ENCODE measurements around the gene ZNF74.
A peak's percentile ranks its signal among the peaks of the same experiment; 100 is the strongest.

Gene ZNF74

DNA sequence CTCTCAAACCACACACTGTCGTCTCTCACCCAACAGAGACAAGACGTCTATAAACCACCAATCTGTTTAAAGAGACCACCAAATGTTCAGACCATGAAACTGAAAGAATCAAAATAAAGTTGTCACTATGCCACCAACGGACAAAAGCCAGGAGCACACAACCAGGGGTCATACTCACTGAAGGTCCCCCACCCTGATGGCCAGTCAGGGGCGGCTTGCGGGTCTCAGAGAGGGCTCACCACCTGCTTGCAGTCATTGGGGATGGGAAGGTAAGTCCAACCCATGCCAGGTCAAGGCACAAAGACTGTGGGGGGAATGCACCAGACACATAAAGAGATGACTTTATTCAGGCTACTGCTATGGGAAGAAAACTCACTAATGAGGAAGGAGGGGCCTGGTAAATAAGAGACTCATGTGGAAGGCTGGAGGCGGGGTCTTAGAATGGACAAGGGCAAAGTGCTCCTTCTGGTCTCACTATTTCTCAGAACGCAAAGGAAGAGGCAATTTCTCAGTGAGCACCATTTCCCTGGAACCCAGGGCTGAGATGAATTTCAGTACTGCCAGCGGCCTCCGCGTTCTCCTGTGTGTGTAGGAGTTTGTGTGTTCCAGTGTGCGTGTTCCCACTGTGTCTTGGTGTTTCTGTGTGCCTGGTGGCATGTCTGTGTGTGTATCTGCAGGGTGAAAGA is 26.3 kb downstream of the ZNF74 start:
- ATAC-seq (no peak), DNase-seq (no peak)

- ATAC-seq (no peak), DNase-seq (no peak)
Observed at GRCh38 chr22:20421507-20421874, 27.5 kb downstream of the ZNF74 start.

- ATAC-seq: peak; percentile 33
- no peak for DNase-seq
Observed at GRCh38 chr22:20422271-20423007, 28.5 kb downstream of the ZNF74 start.

DNA sequence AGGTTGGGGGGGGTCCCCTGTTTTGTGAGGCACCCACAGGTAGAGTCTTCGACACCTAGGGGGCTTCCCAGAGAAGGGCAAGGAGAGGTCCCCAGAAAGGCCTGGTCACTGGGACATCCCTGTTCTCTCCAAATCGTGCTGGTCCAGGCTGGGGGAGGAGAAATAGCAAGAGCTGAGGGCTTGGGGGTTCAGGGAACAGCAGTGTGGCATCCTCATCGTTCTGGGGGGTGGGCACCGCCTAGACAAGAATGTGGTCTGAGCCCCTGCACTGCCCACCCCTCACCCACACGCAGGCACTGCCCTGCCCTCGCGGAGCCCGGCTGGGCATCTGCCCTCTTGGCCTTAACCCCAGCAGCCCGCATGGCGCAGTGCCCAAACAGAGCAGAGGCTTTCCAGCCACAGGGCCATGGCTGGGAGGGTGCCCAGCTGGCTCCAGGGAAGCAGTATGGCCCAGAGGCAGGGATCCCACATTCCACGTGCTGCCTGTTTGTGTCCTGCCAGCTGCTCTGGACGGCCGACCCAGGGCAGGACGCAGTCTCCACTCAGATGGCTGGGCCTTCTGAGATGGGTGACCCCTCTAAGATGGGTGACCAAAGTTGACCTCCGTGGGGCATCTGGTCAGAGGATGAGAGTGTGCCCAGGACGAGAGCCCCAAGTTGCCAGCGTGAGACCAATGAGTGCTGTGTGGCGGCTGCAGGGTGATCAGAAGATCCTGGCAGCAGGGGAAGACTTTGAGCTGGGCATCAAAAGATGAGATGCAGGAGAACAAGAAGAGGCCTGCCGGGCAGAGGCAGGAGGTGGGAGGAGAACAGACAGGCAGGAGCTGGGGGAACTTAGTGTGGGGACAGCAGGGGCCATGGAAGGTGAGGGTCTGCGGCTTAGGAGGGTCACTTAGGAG is 29.3 kb downstream of the ZNF74 start:
- ATAC-seq (no peak), DNase-seq (no peak)

DNA sequence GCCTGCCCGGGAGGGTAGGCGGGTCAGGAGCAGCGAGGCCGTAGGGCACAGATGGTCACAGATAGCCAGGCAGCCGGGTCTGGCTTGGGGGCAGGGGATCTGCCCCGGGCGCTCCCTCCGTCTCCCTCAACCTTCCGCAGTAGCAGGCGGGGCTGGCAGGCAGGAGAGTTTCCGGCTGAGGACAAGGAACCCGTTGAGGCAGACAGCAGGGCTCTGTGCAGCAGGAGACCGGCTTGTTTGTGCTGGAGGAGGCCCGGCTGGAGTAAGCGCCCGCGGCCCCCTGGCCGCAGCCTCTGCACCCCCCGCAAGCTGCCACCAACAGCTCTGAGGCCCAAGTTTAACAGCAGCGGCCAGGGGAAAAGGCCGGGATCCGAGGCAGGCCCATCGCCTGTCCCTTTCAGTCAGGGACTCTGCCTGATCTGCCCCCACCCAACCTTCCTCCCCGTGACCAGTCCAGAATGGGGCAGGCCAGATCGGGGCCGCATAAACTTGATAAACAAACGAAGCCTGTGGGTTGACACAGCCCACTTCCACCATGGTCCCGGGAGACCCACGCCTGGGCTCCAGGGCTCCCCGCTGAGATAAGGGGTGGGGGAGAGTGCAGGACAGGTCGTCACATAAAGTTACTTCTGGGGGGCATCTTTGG is 30.1 kb downstream of the ZNF74 start:
- DNase-seq: no peak
- ATAC-seq: no peak

DNA sequence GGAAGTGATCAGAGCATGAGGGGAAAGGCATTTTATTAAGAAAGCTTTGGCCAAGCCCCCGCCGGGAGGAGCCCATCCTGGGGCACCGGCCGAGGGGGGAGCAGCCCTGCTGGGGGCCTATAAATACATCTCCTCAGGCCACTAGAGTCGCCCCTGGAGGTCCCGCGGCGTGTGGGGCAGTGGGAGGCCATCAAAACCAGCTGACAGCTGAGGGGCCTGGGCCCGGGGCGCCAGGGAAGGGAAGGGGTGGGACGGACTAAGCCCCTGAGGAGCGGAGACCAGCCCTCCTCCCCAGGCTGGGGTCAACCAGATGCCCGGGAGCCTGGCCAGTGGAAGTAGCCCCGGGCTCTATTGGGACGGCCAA is 30.6 kb downstream of the ZNF74 start:
- no peak for DNase-seq
- no peak for ATAC-seq

DNA sequence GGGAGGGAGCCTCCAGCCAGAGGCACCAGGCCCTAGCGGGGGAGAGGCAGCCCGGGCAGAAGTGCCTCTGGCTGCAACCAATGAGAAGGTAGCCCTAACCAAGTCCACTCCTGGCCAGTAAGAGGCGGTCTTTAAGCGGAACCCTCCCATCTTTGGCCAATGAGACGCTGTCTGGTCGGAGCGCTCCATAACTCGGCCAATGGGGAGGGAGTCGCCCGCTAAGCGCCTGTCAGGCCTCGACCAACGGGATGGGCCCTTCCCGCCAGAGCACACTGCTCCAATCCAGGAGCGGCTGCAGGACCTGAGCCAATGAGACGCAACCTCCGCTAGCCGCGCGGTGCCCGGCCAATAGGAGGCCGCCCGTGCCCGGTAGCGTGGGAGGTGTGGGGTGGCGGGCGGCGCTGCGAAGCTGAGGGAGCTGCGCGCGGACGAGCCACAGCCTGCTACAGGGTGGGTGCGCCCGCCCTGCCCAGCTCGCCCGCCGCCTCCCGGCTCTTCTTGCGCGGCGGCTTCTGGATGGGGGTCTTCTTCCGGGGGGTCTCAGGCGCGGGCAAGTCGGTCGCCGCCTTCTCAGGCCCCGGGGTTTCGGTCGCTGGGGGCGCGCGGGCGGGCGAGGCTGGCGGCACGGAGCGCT is 31.1 kb downstream of the ZNF74 start:
- no peak for ATAC-seq
- no peak for DNase-seq

DNA sequence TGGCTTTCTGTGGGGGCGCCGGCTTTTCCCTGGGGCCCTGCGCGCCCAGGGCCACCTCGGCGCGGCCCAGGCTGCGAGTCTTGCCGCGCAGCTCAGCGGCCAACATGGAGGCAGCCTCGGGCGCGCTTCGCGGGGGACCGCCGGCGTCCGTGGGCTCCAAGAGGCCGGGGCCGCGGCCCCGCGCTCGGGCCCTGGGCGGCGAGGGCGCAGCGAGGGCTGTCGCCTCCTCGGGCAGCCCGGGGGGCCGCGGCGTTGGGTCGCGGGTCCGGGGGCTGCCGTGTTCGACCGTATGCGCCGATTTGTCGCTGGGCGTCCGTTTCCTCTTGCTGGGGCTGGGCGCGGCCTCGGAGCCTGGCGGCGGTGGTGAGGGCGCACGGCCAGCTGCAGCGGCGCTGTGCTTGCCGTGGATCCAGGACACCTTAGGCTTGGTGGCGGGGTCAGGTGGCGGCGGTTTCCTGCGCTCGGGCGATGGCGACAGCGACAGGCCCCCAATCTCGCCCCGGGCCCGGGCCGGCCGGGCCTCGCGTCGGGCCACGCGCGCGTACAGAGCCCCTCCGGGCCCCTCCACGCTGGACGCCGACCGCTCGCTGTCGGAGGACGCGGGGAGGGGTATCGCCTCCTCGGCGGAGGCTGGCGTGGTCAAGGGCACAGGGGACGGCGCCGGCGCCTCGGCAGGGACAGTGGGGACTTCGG is 31.8 kb downstream of the ZNF74 start:
- no peak for DNase-seq

GRCh38 chr22:20426259-20426615 is 32.3 kb downstream of the ZNF74 start:
- ATAC-seq: no peak
- DNase-seq: no peak

More for the DNA sequence above, 31.8 kb downstream of the ZNF74 start:
- ATAC-seq: no peak

GRCh38 chr22:20427104-20427944 is 33.4 kb downstream of the ZNF74 start:
- DNase-seq: no peak

DNA sequence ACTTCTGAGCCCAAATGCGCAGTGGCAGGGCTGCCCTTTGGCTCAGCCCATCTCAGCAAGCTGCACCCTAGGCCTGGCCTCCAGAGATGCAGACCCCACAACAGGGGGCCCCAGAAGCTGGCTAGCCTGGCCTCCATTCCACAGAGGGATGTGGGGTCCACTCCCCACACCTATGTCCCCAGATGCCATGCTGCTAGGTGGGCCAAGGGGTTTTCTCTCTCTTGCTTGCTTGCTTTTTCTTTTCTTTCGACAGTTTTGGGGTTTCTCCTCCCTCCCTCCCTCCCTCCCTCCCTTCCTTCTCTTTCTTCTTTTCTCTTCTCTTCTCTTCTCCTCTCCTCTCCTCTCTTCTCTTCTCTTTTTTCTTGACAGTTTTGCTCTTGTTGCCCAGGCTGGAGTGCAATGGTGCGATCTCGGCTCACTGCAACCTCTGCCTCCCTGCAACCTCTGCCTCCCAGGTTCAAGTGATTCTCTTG is 34.0 kb downstream of the ZNF74 start:
- ATAC-seq: no peak
- DNase-seq: no peak

More at GRCh38 chr22:20427104-20427944, 33.4 kb downstream of the ZNF74 start:
- no peak for ATAC-seq

- no peak for ATAC-seq
- no peak for DNase-seq
Observed at GRCh38 chr22:20428496-20429253, 34.7 kb downstream of the ZNF74 start.

GRCh38 chr22:20429254-20430100 is 35.5 kb downstream of the ZNF74 start:
- peak; percentile 61 for ATAC-seq

GRCh38 chr22:20430101-20430719 is 36.3 kb downstream of the ZNF74 start:
- no peak for ATAC-seq

More at GRCh38 chr22:20429254-20430100, 35.5 kb downstream of the ZNF74 start:
- peak; percentile 80 for DNase-seq

GRCh38 chr22:20430720-20431510 is 37.0 kb downstream of the ZNF74 start:
- peak; percentile 61 for DNase-seq
- ATAC-seq: peak; percentile 50

More at GRCh38 chr22:20430101-20430719, 36.3 kb downstream of the ZNF74 start:
- DNase-seq: no peak

DNA sequence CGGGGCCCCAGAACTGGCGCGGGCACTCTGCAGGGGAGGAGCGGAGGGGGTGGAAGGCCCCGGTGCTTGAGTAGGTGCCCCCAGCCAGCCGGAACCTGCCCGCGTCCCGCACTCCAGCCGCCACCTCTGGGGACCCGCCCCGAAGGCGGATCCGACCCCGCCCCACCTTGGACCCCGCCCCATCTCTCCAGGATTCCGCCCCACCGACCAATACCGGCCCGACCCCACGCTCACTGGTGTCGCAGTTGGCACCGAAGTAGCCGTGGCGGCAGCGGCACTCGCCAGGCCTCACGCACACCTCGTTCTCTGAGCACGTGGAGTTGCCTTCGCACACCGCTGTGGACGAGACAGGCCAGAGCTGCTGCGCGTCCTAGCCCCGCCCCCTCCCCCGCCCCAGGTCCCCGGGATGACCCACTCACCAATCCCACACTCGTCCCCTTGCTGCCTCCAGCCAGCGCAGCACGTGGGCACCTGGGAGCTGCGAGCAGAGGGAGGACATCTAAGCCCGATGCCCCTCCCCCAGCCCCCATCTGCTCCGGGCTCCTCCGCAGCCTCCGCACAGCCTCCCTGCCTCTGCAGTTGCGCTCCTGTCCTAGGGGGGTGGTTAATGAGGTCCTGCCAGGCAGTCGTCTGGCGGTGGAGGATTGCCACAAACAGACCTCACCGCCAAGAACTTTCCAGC is 37.7 kb downstream of the ZNF74 start:
- DNase-seq: no peak

More for the DNA sequence above, 37.7 kb downstream of the ZNF74 start:
- ATAC-seq: no peak
